ENCODE measurements around the gene PDCD2.

- no peak for TF ChIP-seq CTCF (conservative IDR thresholded peaks at IDR 0.05)
- no peak for TF ChIP-seq EZH2 (IDR thresholded peaks at IDR 0.05; ENCODE audit: low read depth)
Observed at GRCh38 chr6:170584181-170584953, at the start of gene PDCD2.

All from PC-9 (cell line).